ENCODE measurements around the gene PML.

PML gene

DNA sequence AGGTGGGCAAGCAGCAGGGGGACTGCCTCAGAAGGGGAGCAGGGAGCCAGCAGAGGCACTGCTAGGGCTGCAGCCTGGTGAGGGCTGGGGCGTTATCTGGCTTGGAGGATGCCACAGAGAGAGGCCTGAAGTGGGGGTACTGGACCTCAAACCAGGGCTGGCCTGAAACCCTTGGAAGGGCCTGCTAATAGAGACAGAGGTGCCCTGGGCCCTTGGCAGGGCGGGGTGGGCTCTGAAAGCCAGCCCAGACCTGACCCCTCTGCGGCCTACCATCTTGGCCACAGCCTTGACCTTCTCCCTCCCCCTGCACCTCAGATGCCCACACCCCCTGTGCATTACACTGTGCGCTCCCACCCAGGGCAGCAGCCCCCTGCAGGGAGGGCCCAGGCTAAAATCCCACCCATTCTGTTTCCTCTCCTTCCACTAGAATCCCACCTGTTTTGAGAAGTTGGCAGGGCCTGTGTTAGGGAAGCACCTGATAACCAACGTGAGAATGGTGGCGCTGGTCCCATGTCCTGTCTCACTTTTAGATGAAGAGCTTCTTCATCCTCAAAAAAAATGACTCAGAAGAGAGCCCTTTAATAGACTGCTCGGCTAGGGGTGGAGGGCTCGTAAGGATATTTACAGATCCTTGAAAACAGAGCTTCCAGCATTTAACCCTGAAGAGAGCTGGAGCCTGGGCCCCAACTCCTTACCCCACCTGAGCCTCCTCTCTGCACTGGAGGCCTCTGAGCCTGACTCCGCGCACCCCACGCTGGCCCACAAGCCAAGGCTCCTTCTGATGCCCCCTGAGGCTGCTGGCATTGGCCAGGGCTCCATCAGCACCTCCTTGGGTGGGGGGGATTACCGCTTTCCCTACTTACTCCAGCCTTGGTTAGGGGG, 38.4 kb upstream of the PML start:
- TF ChIP-seq ZNF600 (tag by site-specific recombination; IDR thresholded peaks at IDR 0.05) (no peak), HIC1 (tag by site-specific recombination; IDR thresholded peaks at IDR 0.05) (no peak), ZNF2 (tag by site-specific recombination; IDR thresholded peaks at IDR 0.05) (no peak), ZNF202 (tag by site-specific recombination; IDR thresholded peaks at IDR 0.05; ENCODE audit: borderline replicate concordance) (no peak), EGR2 (tag by site-specific recombination; IDR thresholded peaks at IDR 0.05; ENCODE audit: low read depth) (no peak), SP2 (tag by site-specific recombination; IDR thresholded peaks at IDR 0.05) (no peak), ZNF18 (tag by site-specific recombination; IDR thresholded peaks at IDR 0.05) (no peak), MZF1 (tag by site-specific recombination; IDR thresholded peaks at IDR 0.05; ENCODE audit: borderline replicate concordance) (no peak), ZNF416 (tag by site-specific recombination; IDR thresholded peaks at IDR 0.05) (no peak), OSR2 (tag by site-specific recombination; IDR thresholded peaks at IDR 0.05) (no peak), ZNF501 (tag by site-specific recombination; IDR thresholded peaks at IDR 0.05) (no peak), ZNF174 (tag by site-specific recombination; IDR thresholded peaks at IDR 0.05) (no peak), ZFHX2 (tag by site-specific recombination; conservative IDR thresholded peaks at IDR 0.05) (no peak)
- TF ChIP-seq, protein P1, sequence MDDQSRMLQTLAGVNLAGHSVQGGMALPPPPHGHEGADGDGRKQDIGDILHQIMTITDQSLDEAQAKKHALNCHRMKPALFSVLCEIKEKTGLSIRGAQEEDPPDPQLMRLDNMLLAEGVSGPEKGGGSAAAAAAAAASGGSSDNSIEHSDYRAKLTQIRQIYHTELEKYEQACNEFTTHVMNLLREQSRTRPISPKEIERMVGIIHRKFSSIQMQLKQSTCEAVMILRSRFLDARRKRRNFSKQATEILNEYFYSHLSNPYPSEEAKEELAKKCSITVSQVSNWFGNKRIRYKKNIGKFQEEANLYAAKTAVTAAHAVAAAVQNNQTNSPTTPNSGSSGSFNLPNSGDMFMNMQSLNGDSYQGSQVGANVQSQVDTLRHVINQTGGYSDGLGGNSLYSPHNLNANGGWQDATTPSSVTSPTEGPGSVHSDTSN (CRISPR knock-in tag; IDR thresholded peaks at IDR 0.05) = no peak
- TF ChIP-seq, protein P2, sequence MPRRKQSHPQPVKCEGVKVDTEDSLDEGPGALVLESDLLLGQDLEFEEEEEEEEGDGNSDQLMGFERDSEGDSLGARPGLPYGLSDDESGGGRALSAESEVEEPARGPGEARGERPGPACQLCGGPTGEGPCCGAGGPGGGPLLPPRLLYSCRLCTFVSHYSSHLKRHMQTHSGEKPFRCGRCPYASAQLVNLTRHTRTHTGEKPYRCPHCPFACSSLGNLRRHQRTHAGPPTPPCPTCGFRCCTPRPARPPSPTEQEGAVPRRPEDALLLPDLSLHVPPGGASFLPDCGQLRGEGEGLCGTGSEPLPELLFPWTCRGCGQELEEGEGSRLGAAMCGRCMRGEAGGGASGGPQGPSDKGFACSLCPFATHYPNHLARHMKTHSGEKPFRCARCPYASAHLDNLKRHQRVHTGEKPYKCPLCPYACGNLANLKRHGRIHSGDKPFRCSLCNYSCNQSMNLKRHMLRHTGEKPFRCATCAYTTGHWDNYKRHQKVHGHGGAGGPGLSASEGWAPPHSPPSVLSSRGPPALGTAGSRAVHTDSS (tag by site-specific recombination; IDR thresholded peaks at IDR 0.05) = no peak
- H3K9me3 ChIP-seq (ENCODE audit: control insufficient read depth, insufficient read depth, low read depth, low read length) = no peaks in the 10 kb centered on the region
- H3K27ac ChIP-seq (ENCODE audit: extremely low read depth, low read depth, low read length) = no peak overlapping the region
- H3K4me3 ChIP-seq (ENCODE audit: low read depth, low read length) = no peak overlapping the region
- POLR2A ChIA-PET = no interaction called here
- H3K4me1 ChIP-seq (ENCODE audit: control insufficient read depth, insufficient read depth, low read length) = peaks cover 6% of the 10 kb centered on the region; the same call in 1 of the 2 replicates
- CTCF ChIA-PET = interaction anchor here (0.6 to 14.4 kb wide), 2 partner anchors 13 to 242 kb away, joined by 3 to 276 read pairs; no protein-coding TSS in a partner anchor
- H3K36me3 ChIP-seq (ENCODE audit: control insufficient read depth in 2 of 2, insufficient read depth in 1 of 2, low read length in 2 of 2) = no peaks in the 10 kb centered on the region

DNA sequence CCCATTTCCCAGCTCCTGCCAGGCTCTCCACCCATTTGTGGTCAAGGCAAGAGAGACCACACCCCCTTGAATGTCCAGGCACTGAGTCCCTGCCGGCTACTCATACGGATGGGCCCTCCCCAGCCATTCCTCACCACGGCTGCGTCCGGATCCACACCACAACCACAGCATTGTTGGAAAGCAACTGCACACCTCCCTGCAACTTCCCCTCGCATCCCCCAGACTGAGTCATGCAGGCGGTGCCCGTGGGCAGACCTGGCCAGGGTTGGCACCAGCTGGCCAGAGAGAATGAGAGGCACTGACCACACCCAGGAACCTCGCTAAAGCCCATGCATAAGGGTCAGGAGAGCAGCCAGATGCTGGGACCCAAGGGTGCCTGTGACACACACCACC, 37.8 kb upstream of the PML start:
- Histone ChIP-seq H3K9me3 (ENCODE audit: control insufficient read depth, insufficient read depth, low read depth, low read length) (no peaks in the 10 kb centered on the region), H3K27ac (ENCODE audit: extremely low read depth, low read depth, low read length) (no peak overlapping the region), H3K36me3 (ENCODE audit: control insufficient read depth in 2 of 2, insufficient read depth in 1 of 2, low read length in 2 of 2) (no peaks in the 10 kb centered on the region), H3K4me3 (ENCODE audit: low read depth, low read length) (no peak overlapping the region), H3K4me1 (ENCODE audit: control insufficient read depth, insufficient read depth, low read length) (peaks cover under 1% of the 10 kb centered on the region; the same call in 1 of the 2 replicates)
- ChIA-PET POLR2A (no interaction called here), CTCF (interaction anchor here (0.6 to 14.4 kb wide), 5 partner anchors 12 to 1497 kb away, joined by 3 to 276 read pairs (median 4); no protein-coding TSS in a partner anchor)
- TF ChIP-seq ZNF341 (tag by site-specific recombination; IDR thresholded peaks at IDR 0.05; ENCODE audit: low read depth) = no peak
- no peak for TF ChIP-seq TRIM28 (IDR thresholded peaks at IDR 0.05; ENCODE audit: borderline replicate concordance, low read length)
- TF ChIP-seq ZNF221 (tag by site-specific recombination; IDR thresholded peaks at IDR 0.05; ENCODE audit: borderline replicate concordance) = no peak
- peak; percentile 30; the same call in 1 of the 2 replicates for TF ChIP-seq EGR2 (tag by site-specific recombination; IDR thresholded peaks at IDR 0.05; ENCODE audit: low read depth)
- TF ChIP-seq, protein P3, sequence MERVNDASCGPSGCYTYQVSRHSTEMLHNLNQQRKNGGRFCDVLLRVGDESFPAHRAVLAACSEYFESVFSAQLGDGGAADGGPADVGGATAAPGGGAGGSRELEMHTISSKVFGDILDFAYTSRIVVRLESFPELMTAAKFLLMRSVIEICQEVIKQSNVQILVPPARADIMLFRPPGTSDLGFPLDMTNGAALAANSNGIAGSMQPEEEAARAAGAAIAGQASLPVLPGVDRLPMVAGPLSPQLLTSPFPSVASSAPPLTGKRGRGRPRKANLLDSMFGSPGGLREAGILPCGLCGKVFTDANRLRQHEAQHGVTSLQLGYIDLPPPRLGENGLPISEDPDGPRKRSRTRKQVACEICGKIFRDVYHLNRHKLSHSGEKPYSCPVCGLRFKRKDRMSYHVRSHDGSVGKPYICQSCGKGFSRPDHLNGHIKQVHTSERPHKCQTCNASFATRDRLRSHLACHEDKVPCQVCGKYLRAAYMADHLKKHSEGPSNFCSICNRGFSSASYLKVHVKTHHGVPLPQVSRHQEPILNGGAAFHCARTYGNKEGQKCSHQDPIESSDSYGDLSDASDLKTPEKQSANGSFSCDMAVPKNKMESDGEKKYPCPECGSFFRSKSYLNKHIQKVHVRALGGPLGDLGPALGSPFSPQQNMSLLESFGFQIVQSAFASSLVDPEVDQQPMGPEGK (tag by site-specific recombination; IDR thresholded peaks at IDR 0.05) = no peak
- peak; percentile 37; the same call in 1 of the 2 replicates for TF ChIP-seq ZFHX2 (tag by site-specific recombination; conservative IDR thresholded peaks at IDR 0.05)
- no peak for TF ChIP-seq ZNF426 (tag by site-specific recombination; IDR thresholded peaks at IDR 0.05)
- TF ChIP-seq, protein P1 (CRISPR knock-in tag; IDR thresholded peaks at IDR 0.05) = no peak
